BLaER1 treated with 17β-estradiol and CSF1 and Interleukin-3, amounts not matched to agents 10 nM and 100 nM (cell line): ENCODE data around the gene PKD1L1.
A peak's percentile ranks its signal among the peaks of the same experiment; 100 is the strongest.

Experiments used
- H3K27ac ChIP-seq, 11 experiments: shearing (Covaris generic); formaldehyde crosslinking; 2 replicates each; pipeline ENCODE4 v1.8.1; 2022
- H3K27me3 ChIP-seq, 11 experiments: shearing (Covaris generic); formaldehyde crosslinking; 2 replicates each; pipeline ENCODE4 v1.8.1; 2022
- H3K36me3 ChIP-seq, 11 experiments: shearing (Covaris generic); formaldehyde crosslinking; 2 replicates each; pipeline ENCODE4 v1.8.1; 2022
- H3K4me1 ChIP-seq, 10 experiments: shearing (Covaris generic); formaldehyde crosslinking; 2 replicates each; pipeline ENCODE4 v1.8.1; 2022
- H3K4me2 ChIP-seq, 11 experiments: shearing (Covaris generic); formaldehyde crosslinking; 2 replicates each; pipeline ENCODE4 v1.8.1; 2022
- H3K4me3 ChIP-seq, 10 experiments: shearing (Covaris generic); formaldehyde crosslinking; 2 replicates each; pipeline ENCODE4 v1.8.1; 2022
- H3K9ac ChIP-seq, 11 experiments: shearing (Covaris generic); formaldehyde crosslinking; 2 replicates each; pipeline ENCODE4 v1.8.1; 2022
- H3K9me3 ChIP-seq, 11 experiments: shearing (Covaris generic); formaldehyde crosslinking; replicated peaks in 1 of 11; 2 replicates each; pipeline ENCODE4 v1.8.1; 2022
- H4K20me1 ChIP-seq, 11 experiments: shearing (Covaris generic); formaldehyde crosslinking; 2 replicates each; pipeline ENCODE4 v1.8.1; 2022
- Cebpa-rat ChIP-seq, 11 experiments: shearing (Covaris generic); IDR thresholded peaks; 2 replicates each; pipeline ENCODE4 v1.8.1; 2022

The PKD1L1 gene

DNA sequence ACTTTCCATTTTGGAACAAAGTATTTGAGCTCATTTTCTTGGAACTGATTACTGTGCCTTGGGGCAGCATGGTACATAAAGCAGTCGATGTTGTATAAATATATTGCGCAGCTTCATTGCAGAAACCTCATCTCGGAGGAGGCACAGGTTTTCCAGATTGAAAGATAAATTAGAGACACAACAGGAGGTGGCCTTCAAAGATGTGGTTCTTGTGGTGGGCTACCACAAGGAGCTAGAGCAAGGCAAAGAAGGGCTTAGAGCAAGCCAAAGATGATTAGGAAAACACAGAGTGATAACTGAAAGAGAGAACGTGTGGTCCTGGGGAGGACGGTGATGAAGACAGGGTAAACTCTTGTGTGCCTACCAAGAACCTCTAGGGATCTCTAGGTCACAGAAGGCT lies 197.2 kb downstream of the PKD1L1 start:
- no peaks in the 10 kb centered on the region for H3K27me3 ChIP-seq
- TF ChIP-seq Cebpa-rat (IDR thresholded peaks at IDR 0.05) = peak in 1 of 11 experiments; percentile 58; a peak in 2 of 22 replicates
- H3K4me2 ChIP-seq = peak overlapping the region in 8 of 11 experiments; percentile 7 to 62 (median 28); a peak in 13 of 22 replicates
- no peak overlapping the region for H3K27ac ChIP-seq
- H3K9ac ChIP-seq = no peak overlapping the region
- no peak overlapping the region for H3K4me3 ChIP-seq
- no peaks in the 10 kb centered on the region for H3K36me3 ChIP-seq
- peaks cover 0 to 15% (median 7%) of the 10 kb centered on the region in 10 experiments; a peak in 13 of 20 replicates for H3K4me1 ChIP-seq
- peaks cover 0 to 14% (median 10%) of the 10 kb centered on the region in 11 experiments; a peak in 18 of 22 replicates for H3K9me3 ChIP-seq
- no peaks in the 10 kb centered on the region for H4K20me1 ChIP-seq

DNA sequence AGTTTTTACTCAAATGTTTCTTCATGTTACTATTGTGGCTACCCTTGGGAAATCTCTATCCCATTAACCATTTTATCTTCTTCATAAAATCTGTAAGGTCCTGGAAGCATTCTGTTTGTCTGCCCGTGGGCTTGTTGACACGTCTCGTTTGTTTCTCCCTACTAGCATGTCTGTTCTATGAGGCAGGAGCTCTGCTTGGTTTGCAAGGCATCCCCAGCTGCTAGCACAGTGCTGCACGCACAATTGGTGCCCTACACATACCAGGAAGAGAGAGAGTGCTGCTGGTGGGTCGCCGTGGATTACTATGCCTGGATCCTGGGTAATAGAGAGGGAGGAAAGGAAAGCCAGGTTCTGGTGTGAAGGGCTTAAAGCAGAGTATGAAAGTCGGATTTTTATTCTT lies 200.2 kb downstream of the PKD1L1 start:
- no peak overlapping the region for H3K4me3 ChIP-seq
- H3K9me3 ChIP-seq = peaks cover 0 to 14% (median 8%) of the 10 kb centered on the region in 11 experiments; a peak in 18 of 22 replicates
- no peaks in the 10 kb centered on the region for H3K36me3 ChIP-seq
- H4K20me1 ChIP-seq = no peaks in the 10 kb centered on the region
- H3K27me3 ChIP-seq = no peaks in the 10 kb centered on the region
- TF ChIP-seq Cebpa-rat (IDR thresholded peaks at IDR 0.05) = no peak
- no peak overlapping the region for H3K9ac ChIP-seq
- H3K4me2 ChIP-seq = no peak overlapping the region
- no peak overlapping the region for H3K27ac ChIP-seq
- H3K4me1 ChIP-seq = peaks cover 0 to 20% (median 9%) of the 10 kb centered on the region in 10 experiments; a peak in 13 of 20 replicates

- no peak overlapping the region for H3K4me2 ChIP-seq
- H4K20me1 ChIP-seq = no peaks in the 10 kb centered on the region
- peaks cover 0 to 20% (median 9%) of the 10 kb centered on the region in 10 experiments; a peak in 13 of 20 replicates for H3K4me1 ChIP-seq
- H3K27me3 ChIP-seq = no peaks in the 10 kb centered on the region
- no peak overlapping the region for H3K9ac ChIP-seq
- peaks cover 0 to 12% (median 8%) of the 10 kb centered on the region in 11 experiments; a peak in 18 of 22 replicates for H3K9me3 ChIP-seq
- no peak for TF ChIP-seq Cebpa-rat (IDR thresholded peaks at IDR 0.05)
- H3K36me3 ChIP-seq = no peaks in the 10 kb centered on the region
- no peak overlapping the region for H3K27ac ChIP-seq
- no peak overlapping the region for H3K4me3 ChIP-seq
These were observed 201.1 kb downstream of the PKD1L1 start for GRCh38 chr7:47747160-47747559.

DNA sequence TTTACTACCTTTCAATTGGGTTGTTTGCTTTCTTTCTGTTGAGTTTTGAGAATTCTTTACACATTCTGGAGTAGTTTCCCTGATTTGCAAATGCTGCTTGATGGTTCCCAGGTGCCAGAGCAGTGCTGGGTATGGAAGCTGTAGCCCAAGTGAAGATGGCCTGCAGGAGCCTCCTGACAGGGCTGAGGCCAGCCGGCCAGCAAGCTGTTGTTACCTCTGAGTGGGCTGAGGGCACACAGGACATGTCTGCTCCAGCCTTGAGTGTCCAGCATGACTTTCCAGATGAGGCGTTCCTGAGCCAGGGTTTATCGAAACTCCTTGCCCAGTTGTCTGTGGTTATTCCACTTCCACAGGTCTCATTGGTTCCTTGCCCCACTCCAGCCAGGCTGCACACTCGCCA lies 201.8 kb downstream of the PKD1L1 start:
- Histone ChIP-seq H3K27me3 (no peaks in the 10 kb centered on the region), H3K27ac (no peak overlapping the region), H3K9ac (no peak overlapping the region), H3K36me3 (no peaks in the 10 kb centered on the region), H3K4me1 (peaks cover 0 to 18% (median 9%) of the 10 kb centered on the region in 10 experiments; a peak in 13 of 20 replicates), H3K4me3 (no peak overlapping the region), H4K20me1 (no peaks in the 10 kb centered on the region), H3K4me2 (no peak overlapping the region), H3K9me3 (peaks cover 0 to 6% (median under 1%) of the 10 kb centered on the region in 11 experiments; a peak in 7 of 22 replicates)
- no peak for TF ChIP-seq Cebpa-rat (IDR thresholded peaks at IDR 0.05)

GRCh38 chr7:47744883-47745282 lies 203.4 kb downstream of the PKD1L1 start:
- TF ChIP-seq Cebpa-rat (IDR thresholded peaks at IDR 0.05) = no peak
- Histone ChIP-seq H3K36me3 (no peaks in the 10 kb centered on the region), H3K4me2 (no peak overlapping the region), H3K9ac (no peak overlapping the region), H4K20me1 (no peaks in the 10 kb centered on the region), H3K9me3 (no peaks in the 10 kb centered on the region), H3K27me3 (no peaks in the 10 kb centered on the region), H3K4me1 (peaks cover 0 to 22% (median 10%) of the 10 kb centered on the region in 10 experiments; a peak in 16 of 20 replicates), H3K27ac (no peak overlapping the region), H3K4me3 (no peak overlapping the region)

DNA sequence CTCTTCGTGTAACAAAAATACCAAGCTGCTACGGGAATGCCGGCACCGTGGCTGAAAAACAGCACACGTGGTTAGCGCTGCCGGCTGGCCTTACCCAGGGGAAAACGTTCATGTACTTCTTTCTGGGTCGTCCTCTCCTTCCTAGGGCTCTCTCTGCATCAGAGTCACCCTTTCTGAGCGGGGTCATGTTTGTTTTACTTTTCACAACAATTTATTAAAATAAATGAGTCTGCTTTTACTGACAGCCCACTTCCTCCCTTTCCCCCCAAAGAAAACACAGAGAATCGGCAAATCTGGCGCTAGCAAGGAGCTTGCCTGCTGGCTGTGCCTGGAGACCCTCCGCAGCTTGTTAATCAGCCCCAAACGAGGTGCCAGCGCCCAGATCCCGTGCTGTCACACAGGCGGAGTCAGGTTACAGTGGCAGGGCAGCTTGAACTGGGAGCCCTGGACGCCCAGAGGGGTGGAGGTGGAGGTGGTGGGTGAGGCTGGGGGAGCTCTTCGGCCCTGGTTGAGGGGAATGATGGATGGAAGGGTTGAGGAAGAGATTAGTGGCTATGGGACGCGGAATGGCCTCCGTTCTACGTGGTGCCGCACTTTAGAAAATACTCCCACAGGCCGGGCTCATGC lies 204.2 kb downstream of the PKD1L1 start:
- no peaks in the 10 kb centered on the region for H3K27me3 ChIP-seq
- no peak overlapping the region for H3K27ac ChIP-seq
- TF ChIP-seq Cebpa-rat (IDR thresholded peaks at IDR 0.05) = no peak
- H4K20me1 ChIP-seq = no peaks in the 10 kb centered on the region
- H3K4me2 ChIP-seq = peak overlapping the region in 2 of 11 experiments; percentile 11 to 35; a peak in 2 of 22 replicates
- no peaks in the 10 kb centered on the region for H3K9me3 ChIP-seq
- no peak overlapping the region for H3K4me3 ChIP-seq
- H3K36me3 ChIP-seq = no peaks in the 10 kb centered on the region
- H3K9ac ChIP-seq = no peak overlapping the region
- H3K4me1 ChIP-seq = peaks cover 0 to 30% (median 18%) of the 10 kb centered on the region in 10 experiments; a peak in 16 of 20 replicates

GRCh38 chr7:47741984-47742383 lies 206.3 kb downstream of the PKD1L1 start:
- Histone ChIP-seq H3K4me2 (no peak overlapping the region), H4K20me1 (no peaks in the 10 kb centered on the region), H3K9ac (no peak overlapping the region), H3K36me3 (no peaks in the 10 kb centered on the region), H3K27me3 (no peaks in the 10 kb centered on the region), H3K4me3 (no peak overlapping the region), H3K4me1 (peaks cover 0 to 45% (median 24%) of the 10 kb centered on the region in 10 experiments; a peak in 16 of 20 replicates), H3K9me3 (no peaks in the 10 kb centered on the region), H3K27ac (no peak overlapping the region)
- TF ChIP-seq Cebpa-rat (IDR thresholded peaks at IDR 0.05) = no peak

DNA sequence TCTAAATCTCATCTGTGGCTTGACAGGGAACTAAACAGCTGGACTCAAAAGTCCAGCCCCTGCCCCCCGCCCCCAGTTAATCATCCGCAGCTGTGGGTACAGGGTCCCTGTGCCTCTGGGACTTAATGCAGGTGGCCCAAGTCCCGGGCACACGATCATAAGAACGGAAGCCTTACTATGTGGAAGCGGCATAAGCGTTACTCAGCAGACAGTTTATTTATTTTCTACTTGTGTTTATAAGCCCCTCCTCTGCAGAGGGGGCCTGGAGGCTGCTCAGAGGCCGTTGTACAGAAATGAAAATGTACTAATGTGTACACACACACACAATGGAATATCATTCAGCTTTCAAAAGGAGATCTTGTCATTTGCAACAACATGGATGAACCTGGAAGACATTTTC lies 208.4 kb downstream of the PKD1L1 start:
- peaks cover 0 to 56% (median 32%) of the 10 kb centered on the region in 10 experiments; a peak in 16 of 20 replicates for H3K4me1 ChIP-seq
- no peak for TF ChIP-seq Cebpa-rat (IDR thresholded peaks at IDR 0.05)
- H3K27me3 ChIP-seq = no peaks in the 10 kb centered on the region
- H4K20me1 ChIP-seq = no peaks in the 10 kb centered on the region
- H3K4me3 ChIP-seq = no peak overlapping the region
- no peaks in the 10 kb centered on the region for H3K36me3 ChIP-seq
- peak overlapping the region; percentile 15 to 72 (median 57); a peak in 21 of 22 replicates for H3K4me2 ChIP-seq
- H3K9me3 ChIP-seq = no peaks in the 10 kb centered on the region
- H3K27ac ChIP-seq = peak overlapping the region in 2 of 11 experiments; percentile 5 to 29; a peak in 3 of 22 replicates
- H3K9ac ChIP-seq = peak overlapping the region in 4 of 11 experiments; percentile 1 to 23 (median 14); a peak in 1 of 22 replicates

- peak overlapping the region in 3 of 11 experiments; percentile 2 to 29 (median 5); a peak in 4 of 22 replicates for H3K27ac ChIP-seq
These were observed 208.9 kb downstream of the PKD1L1 start for GRCh38 chr7:47739301-47739875.

More at GRCh38 chr7:47739301-47739875, 208.9 kb downstream of the PKD1L1 start:
- Histone ChIP-seq H3K27me3 (no peaks in the 10 kb centered on the region), H4K20me1 (no peaks in the 10 kb centered on the region), H3K9ac (peak overlapping the region in 3 of 11 experiments; percentile 1 to 23 (median 1); a peak in 3 of 22 replicates), H3K9me3 (no peaks in the 10 kb centered on the region), H3K4me3 (no peak overlapping the region), H3K4me1 (peaks cover 0 to 60% (median 36%) of the 10 kb centered on the region in 10 experiments; a peak in 16 of 20 replicates), H3K36me3 (no peaks in the 10 kb centered on the region), H3K4me2 (peak overlapping the region; percentile 15 to 72 (median 57); a peak in 21 of 22 replicates)
- TF ChIP-seq Cebpa-rat (IDR thresholded peaks at IDR 0.05) = no peak
